Stimulated activated CD4-positive, alpha-beta T cell treated with anti-CD3 and anti-CD28 coated beads, Interleukin-2, amount 100 ng/mL, for 24 hours (primary cell): ENCODE data around the gene RUNX2.

Experiments
- DNase-seq, 2 donors: peaks; one replicate each; pipeline ENCODE4 v3.0.0-alpha.2; 2020

RUNX2 gene

DNA sequence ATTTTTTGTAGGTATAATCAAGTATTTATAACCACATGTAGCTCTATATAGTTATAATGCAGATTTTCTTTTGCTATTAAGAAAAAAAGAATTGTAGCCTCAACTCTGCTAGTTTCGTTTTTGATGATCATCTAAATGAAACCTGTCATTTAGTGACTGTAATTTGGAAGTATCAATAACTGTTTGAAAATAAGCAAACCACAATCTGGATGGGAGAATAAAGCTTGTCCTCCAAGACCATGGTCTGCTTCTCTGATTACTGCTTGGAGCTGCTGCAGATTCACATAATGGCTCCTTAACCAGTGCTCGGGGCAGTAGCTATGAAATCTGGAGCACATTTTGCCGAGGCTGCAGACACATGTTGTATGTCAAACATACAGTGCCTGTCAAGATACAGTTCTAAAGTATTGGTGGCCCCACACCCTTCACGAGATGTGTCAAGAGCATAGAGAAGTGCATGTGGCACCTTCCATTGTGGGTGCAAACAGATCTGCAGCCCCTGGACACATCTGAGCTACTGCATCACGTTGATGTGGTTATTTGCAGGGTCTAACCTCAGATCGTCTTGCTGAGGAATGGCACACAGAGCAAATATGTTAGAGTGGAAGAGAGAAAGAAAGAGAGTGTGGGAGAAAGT is 305.3 kb downstream of the RUNX2 start:
- no peak for DNase-seq

GRCh38 chr6:45634231-45634630 is 306.1 kb downstream of the RUNX2 start:
- DNase-seq = no peak

GRCh38 chr6:45635284-45635867 is 307.2 kb downstream of the RUNX2 start:
- DNase-seq = no peak

DNA sequence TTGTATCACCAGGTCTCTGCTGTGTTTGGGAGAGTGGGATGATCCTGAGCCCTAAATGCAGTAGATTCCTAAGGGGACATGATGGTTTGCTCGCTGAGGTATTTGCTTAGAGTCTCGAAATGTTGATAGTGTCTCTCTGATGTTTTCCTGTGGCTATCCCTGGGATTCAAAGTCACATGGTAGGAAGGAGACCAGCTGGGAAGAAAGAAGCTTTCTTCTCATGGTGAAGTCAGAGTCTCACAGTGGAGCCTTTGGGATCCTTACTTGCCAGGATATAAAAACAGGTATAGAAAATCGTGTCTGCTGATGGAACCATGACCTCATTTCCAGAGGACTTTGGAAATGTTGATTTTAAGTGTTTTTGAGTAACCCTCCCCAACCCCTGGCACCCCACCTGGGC is 308.9 kb downstream of the RUNX2 start:
- no peak for DNase-seq

DNA sequence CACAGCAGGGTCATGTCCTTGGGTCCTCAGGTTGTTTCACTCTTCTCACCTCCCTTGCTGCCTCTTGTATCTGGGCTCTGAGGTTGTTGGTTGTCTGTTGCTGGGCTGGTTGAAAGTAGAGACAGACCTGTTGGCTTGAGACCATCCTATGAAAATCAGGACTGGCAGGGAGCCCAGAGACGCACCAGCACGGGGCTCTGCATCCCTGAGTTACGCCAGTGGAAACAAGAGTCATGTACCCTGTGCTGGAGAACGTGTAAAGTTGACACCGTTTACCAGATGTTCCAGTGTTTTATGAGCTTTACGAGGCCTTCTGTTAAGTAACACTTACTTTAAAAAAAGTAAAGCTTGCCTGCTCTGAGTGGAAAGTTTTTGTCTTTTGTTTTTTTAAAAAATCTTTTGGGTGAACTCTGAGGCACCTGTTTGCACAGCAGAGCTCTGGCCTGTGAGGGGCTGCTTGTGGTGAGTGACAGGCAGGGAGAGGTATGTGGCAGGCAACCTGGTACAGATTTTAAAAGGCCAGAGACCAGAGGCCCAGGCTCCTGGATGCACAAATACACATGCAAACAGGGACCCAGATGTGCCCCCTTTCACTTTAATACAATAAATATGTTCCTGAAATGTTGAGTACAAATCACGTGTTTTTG is 309.6 kb downstream of the RUNX2 start:
- no peak for DNase-seq

DNA sequence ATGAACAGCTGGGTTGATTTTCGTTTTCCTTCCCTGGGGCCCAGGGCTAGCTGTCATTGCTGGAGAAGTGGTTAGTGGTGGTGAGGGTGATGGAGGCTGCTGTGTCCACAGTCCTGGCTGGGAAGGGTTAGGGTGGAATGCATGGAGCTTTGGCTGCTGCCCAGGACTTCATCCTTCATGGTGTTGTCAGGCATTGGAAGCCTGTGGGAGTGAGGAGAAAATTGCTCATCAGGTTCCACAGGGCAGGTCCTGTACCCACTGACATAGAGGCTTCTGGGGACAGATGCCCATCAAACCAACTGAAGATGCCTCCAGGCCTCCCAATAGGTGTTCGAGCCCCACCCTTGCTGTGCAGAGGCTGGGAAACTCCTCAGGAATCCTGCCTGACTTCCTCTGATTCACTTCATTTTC is 312.0 kb downstream of the RUNX2 start:
- DNase-seq = no peak

- no peak for DNase-seq
Observed at GRCh38 chr6:45640811-45641210, 312.7 kb downstream of the RUNX2 start.

DNA sequence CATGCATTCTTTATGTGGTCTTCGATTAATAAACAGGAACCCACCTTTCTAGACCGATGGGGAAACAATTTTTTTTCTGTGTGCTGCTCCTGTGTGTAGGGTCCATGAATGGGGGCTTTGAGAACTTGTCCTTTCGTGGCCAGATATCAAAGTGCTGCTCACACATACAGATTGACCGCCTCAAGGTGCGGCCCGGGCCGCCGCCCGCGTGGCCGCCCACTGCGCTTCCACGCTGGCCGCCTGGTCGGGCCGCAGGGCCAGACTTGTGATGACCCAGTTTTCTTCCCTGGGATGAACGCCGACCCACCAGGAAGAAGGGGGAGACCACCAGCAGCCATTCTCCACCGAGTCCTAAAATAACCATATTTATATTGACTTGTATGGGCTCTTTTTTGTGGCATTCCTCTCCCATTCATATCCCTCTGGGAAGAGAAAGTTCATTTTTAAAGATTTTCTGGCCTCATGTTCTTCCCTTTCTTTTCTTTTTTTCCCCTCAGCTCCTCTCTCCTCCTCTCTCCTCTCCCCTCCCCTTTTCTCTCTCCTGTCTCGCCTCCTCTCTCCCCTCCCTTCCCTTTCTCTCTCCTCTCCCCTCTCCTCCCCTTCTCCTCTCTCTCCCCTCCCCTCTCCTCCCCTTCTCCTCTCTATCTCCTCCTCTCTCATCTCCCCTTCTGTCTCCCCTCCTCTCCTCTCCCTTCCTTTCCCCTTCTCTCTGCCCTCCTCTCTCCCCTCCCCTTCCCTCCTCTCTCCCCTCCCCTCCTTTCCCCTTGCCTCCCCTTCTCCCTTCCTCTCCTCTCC is 314.4 kb downstream of the RUNX2 start:
- no peak for DNase-seq

GRCh38 chr6:45643126-45643525 is 315.0 kb downstream of the RUNX2 start:
- no peak for DNase-seq

GRCh38 chr6:45644720-45645119 is 316.6 kb downstream of the RUNX2 start:
- no peak for DNase-seq

GRCh38 chr6:45645302-45645701 is 317.2 kb downstream of the RUNX2 start:
- DNase-seq = no peak

DNA sequence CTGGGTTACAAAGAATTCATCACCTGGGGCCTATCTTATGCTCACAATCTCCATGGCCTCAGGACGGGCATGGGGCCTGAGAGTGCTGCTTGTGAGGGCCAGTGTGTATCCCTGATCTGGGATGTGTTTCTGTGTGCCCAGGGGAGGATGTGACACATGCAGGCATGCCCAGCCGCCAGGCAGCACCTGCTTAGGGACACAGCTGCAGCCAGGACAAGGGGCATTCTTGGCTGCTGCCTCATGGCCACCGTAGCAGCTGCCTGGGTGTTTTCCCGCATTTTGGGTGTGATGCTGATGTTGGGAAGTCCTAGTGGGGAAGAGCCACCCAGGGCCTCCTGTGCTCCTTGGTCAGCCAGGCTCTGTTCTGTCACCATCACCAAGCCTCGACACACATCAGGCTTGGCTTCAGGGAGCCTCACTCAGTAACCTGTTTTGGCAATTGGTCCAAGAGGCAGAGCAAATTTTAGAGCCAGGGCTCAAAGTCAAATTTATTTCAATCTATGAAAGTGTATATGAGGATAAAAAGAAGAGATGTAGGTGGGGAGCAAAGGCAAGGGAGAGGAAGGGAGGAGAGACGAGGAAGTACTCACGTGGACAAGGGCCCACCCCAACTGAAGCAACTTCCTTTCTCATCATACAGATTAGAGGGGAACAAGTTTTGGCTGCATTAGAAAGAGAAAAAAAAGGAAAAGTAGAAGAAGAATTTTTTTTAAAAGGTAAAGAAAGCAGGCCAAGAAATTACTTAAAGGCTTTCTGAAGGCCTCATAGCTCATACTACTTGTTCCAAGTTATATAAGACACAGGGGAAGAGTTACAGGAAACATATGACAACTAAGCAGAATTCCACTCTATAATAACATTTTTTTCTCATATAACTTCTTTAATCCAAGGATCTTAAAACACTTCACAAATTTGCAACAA is 319.5 kb downstream of the RUNX2 start:
- DNase-seq = no peak

GRCh38 chr6:45648262-45648620 is 320.1 kb downstream of the RUNX2 start:
- DNase-seq = no peak

- no peak for DNase-seq
Observed at GRCh38 chr6:45650524-45651135, 322.5 kb downstream of the RUNX2 start.

DNA sequence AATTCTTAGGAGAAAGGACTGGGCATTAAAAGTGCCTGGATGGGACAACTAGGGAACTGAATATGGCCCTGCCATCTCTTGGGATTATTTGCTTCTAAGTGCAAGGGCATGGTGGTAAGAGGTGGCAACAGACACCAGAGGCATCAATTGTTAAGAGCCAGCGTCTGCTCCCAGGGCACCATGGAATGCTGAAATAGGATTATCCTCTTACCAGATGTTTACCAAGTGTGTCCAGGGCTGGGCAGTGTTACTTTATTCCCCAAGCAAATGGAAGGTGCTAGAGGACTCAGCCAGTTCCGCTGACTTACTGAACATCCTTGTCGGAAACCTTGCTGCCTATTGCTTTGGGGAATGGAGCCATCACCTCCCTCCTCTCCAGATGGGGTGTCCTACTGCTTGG is 323.2 kb downstream of the RUNX2 start:
- DNase-seq = no peak

GRCh38 chr6:45652416-45652815 is 324.3 kb downstream of the RUNX2 start:
- DNase-seq = no peak

DNA sequence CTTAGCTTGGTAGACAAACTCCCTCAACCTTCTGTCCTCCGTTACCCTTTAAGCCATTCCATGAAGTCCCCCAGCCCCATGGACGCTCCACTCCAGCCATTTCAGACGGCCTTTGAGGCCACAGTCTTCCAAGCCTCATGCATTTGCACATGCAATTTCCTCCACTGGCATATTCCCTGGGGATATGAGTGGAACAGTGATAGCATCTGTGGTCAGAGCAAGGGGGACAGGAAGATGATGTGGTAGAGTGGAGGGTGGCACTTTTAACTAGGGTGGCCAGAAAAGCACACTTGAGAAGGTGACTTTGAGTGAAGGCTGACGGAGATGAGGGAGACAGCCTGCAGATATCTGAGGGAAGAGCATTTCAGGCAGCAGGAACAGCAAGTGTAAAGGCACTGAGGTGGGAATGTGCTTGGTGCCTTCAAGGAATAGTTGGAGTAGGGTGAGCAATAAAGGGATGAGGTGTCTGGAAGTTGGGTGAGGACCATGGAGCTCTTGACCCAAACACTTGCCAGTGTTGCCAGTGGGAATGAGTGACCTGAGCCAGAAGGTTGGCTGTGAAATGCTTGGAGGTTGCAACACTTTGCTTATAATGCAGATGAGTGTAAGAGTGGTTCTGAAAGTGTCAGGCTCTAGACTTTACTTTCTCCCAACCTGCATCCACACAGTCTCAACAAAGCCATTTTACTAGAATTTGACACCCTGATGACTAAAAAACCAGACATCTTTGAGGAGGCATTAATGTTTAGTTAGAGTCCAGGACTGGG is 325.2 kb downstream of the RUNX2 start:
- no peak for DNase-seq

DNA sequence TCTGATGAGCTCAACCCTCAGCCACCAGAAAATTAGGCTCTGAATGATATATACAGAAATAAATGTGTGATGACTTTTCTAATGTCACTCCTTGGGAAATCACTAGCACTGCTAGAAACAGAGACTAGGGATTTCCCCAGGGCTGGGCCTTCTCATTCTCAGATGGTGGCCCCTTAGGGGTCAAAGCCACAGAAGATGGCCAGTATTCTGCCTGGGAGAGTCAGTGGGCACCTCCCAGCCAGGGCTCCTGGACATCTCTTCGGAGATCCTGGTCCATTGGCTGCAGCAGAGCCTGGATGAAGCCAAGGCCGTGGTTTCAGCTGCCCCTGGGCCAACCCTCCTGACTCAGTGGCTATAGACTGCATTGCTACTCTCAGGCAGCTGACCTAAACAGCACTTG is 326.5 kb downstream of the RUNX2 start:
- no peak for DNase-seq

GRCh38 chr6:45655745-45656476 is 327.8 kb downstream of the RUNX2 start:
- no peak for DNase-seq

- DNase-seq = no peak
Observed at GRCh38 chr6:45657226-45657625, 329.1 kb downstream of the RUNX2 start.

DNA sequence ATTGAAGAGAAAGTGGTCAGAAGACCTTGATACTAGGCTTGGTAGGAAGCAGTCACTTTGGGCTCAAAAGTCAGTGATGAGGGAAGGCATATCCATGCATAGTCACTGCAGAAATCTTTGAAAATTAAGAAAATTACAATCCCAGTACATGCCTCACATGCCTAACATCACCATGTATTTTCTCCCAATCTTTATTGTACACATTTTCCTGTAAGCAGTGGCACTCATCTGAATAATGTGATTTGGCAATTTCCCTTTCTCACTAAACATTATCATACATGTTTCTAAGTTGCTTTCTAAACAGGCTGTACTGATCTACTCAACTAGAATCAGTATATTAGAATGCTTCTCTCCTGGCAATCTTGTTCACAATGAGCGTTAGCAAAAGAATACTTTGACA is 330.3 kb downstream of the RUNX2 start:
- DNase-seq = no peak
